Erythroblast (primary cell): Measurements from ENCODE around the gene PDE4D.

ENCODE experiments used
- DNase-seq, 2 experiments: peaks; one replicate each; lab custom pipeline; 2025; lab: John Stamatoyannopoulos, UW
- GATA1 ChIP-seq: IDR thresholded peaks from 2 replicates; pipeline ENCODE4 v1.6.1; 2011; ENCODE audit warnings: low read depth, mild to moderate bottlenecking, control low read depth, low read length, moderate library complexity
- POLR2A ChIP-seq: IDR thresholded peaks from 2 replicates; pipeline ENCODE4 v1.6.1; 2011; ENCODE audit warnings: mild to moderate bottlenecking, low read length

PDE4D gene

GRCh38 chr5:58930520-58930919, 963.0 kb downstream of the PDE4D start:
- no peak for DNase-seq
- TF ChIP-seq GATA1 = no peak
- TF ChIP-seq POLR2A = no peak

DNA sequence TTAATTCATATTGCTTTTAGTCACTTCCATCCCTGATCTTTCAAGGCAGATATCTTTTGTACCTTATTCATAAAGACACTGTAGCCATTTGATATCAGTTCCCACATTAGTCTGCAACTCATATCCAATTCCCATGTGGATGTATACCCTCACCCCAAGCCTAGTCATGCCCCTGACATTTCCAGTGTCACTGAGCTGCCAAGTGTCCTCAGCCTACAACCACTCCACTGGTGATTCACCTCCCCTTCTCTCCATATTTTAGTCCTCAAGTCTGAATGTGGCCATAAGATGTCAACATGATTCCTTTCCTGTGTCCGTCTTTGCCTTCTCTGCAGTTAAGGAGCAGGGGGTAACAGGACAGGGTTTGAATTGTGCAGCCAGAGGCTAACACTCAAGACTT, 963.8 kb downstream of the PDE4D start:
- TF ChIP-seq GATA1 = no peak
- no peak for DNase-seq

- DNase-seq = no peak
- TF ChIP-seq POLR2A (no peak), GATA1 (no peak)
Measured at GRCh38 chr5:58927938-58928337, 965.6 kb downstream of the PDE4D start.

DNA sequence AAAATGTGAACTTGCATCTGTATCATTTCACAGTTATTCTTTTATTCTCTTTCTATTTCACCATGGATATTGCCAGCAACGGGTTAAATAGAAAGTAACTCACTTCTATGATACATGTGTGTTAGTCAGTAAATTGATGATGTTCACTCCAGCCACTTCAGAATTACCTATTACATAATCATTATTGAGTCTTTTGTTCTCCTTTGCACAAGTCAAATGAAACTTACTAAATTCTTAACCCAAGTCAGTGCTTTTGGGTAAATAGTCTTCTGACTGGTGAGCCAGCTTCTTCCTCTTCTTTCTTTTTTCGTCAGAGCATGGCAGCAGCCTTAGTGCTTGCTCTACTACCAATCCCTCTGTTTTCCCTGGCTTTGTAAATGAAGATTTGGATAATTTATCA, 966.3 kb downstream of the PDE4D start:
- TF ChIP-seq GATA1 (no peak), POLR2A (no peak)
- no peak for DNase-seq

DNA sequence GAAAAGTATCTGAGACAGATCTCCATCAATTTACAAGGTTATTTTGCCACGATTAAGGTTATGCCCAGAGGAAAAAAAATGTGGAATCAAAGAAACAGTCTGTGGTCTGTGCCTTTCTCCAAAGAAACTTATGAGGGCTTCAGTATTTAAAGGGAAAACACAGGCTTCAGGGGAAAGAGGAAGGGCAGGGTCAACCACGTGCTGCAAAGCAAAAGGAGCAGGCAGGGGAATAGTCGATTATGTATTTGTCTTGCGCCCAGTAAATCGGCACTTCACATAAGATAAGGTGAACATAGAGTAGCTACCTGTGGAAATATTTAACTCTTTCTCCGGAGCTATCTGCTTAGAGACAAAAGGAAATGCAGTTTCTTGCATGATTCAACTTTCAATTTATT, 967.0 kb downstream of the PDE4D start:
- DNase-seq = no peak
- TF ChIP-seq POLR2A (no peak), GATA1 (no peak)

- TF ChIP-seq GATA1 = no peak
- no peak for TF ChIP-seq POLR2A
- DNase-seq = no peak
Measured at GRCh38 chr5:58925627-58926540, 967.6 kb downstream of the PDE4D start.

DNA sequence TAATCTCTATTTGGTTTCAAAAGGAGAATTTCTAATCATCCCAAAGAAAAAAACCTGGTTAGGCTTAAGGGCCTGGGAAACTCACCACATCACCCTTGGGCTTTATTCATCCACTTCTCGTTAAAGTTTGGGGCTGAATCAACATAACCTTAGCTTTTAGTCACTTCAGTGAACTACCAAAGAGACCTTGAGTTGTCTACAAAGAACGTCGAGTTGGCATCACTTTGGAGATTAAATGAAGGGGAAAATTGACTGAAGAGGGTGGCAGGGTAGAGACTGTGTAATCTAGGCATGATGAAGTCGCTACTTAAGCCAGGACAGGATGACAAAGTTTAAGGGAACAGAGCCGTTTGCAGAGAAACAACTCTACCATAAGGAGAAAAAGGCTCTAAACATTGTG, 969.2 kb downstream of the PDE4D start:
- TF ChIP-seq GATA1 = no peak
- TF ChIP-seq POLR2A = no peak
- no peak for DNase-seq

GRCh38 chr5:58923355-58923754, 970.2 kb downstream of the PDE4D start:
- DNase-seq = no peak
- TF ChIP-seq POLR2A (no peak), GATA1 (no peak)

DNA sequence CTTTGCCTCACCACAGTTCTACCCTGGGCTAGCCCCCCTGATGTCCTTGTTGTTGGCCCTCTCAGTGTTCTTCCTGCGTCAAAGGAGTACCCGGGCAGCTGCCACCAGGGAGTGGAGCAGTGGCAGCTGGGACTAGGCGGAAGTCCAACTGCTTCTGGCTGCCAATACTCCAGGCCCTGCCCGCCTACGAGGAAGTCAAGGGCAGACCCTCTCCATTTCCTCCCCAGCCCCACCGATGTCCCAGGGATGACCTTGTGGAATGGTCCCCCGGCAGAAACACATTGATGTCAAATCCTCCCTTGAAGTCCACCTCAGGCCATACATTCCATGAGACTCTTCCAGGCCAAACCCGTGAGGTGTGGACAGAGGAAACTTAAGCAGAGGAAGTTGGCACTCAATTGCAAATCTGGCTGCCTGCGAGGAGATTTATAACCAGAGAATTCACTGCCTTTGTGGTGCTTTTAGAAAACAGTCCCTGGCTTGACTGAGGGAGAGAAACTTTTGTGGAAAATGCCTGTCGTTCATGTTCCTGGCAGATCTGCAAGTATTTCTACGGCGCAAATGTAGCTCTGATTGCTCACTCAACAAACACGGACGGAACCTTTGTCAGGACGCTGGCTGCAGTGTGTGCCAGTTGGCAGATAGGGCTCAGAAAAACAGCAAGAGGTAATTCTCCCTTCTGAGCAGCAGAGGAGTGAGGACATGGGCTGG, 970.9 kb downstream of the PDE4D start:
- DNase-seq = no peak

DNA sequence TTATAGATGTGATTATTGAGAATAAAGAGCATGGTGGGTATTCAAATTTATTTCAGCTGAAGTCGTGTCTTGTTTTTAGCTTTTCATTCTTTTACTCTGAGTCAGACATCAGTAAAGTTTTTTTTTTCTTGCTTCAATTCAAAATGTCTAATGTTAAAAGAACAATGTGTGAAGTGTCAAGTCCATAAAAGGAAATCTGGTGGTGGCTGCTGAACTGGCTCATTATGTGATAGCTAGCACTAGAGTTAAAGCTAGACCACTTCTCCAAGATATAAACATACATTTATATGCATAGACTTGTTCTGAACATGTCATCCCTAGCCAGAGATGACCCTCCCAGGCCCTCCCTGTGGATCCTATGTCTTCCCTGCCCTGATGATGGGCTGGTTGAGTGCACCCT, 972.4 kb downstream of the PDE4D start:
- no peak for DNase-seq
- TF ChIP-seq GATA1 = no peak
- TF ChIP-seq POLR2A = no peak

More for the DNA sequence above, 970.9 kb downstream of the PDE4D start:
- TF ChIP-seq POLR2A (no peak), GATA1 (no peak)

GRCh38 chr5:58919833-58920232, 973.7 kb downstream of the PDE4D start:
- no peak for DNase-seq
- TF ChIP-seq GATA1 (no peak), POLR2A (no peak)
